Hepatocyte (in vitro differentiated cells): ENCODE results near the gene SULT1E1. TPM values are rescaled to one million over a fixed set of nuclear protein-coding genes. Genes with fewer than 3 reads are reported as not detected.

ENCODE experiments used
- DNase-seq: peaks from one replicate; pipeline ENCODE4 v3.0.0-alpha.2; 2016; ENCODE audit warnings: low spot score
- H2AFZ ChIP-seq: fragments of 200-600 bp; sonication (generic); 2 replicates; pipeline ENCODE4 v1.6.0; 2016; ENCODE audit warnings: antibody characterized with exemption, mild to moderate bottlenecking
- H3K27ac ChIP-seq: fragments of 200-600 bp; sonication (generic); 2 replicates; pipeline ENCODE4 v1.5.1; 2016; ENCODE audit warnings: mild to moderate bottlenecking
- H3K27me3 ChIP-seq: fragments of 200-600 bp; sonication (generic); 2 replicates; pipeline ENCODE4 v1.6.1; 2016
- H3K36me3 ChIP-seq: fragments of 200-600 bp; sonication (generic); replicated peaks from 2 replicates; pipeline ENCODE4 v1.5.1; 2016; ENCODE audit warnings: low read depth; ENCODE audit not compliant: insufficient read depth
- H3K4me1 ChIP-seq: fragments of 200-600 bp; sonication (generic); 2 replicates; pipeline ENCODE4 v1.5.1; 2016; ENCODE audit warnings: mild to moderate bottlenecking, moderate library complexity; ENCODE audit not compliant: insufficient read depth
- H3K4me2 ChIP-seq: fragments of 200-600 bp; sonication (generic); 2 replicates; pipeline ENCODE4 v1.6.0; 2016
- H3K4me3 ChIP-seq: fragments of 200-600 bp; sonication (generic); 2 replicates; pipeline ENCODE4 v1.5.1; 2016; ENCODE audit warnings: mild to moderate bottlenecking
- H3K79me2 ChIP-seq: fragments of 200-600 bp; sonication (generic); 2 replicates; pipeline ENCODE4 v1.6.0; 2017; ENCODE audit warnings: mild to moderate bottlenecking
- H3K9me2 ChIP-seq: fragments of 200-600 bp; sonication (generic); replicated peaks from 2 replicates; pipeline ENCODE4 v1.6.0; 2017; ENCODE audit warnings: mild to moderate bottlenecking; ENCODE audit not compliant: insufficient read depth
- H3K9me3 ChIP-seq: fragments of 200-600 bp; sonication (generic); 2 replicates; pipeline ENCODE4 v1.5.1; 2016; ENCODE audit warnings: low read depth, mild to moderate bottlenecking
- H4K20me1 ChIP-seq: fragments of 200-600 bp; sonication (generic); 2 replicates; pipeline ENCODE4 v1.6.0; 2016; ENCODE audit warnings: mild to moderate bottlenecking; ENCODE audit not compliant: insufficient read depth, poor library complexity, severe bottlenecking
- EZH2 ChIP-seq: fragments of 200-600 bp; sonication (generic); IDR thresholded peaks from 2 replicates; pipeline ENCODE4 v1.6.1; 2016; ENCODE audit warnings: antibody characterized with exemption, mild to moderate bottlenecking, borderline replicate concordance
- EZH2phosphoT487 ChIP-seq: fragments of 200-600 bp; sonication (generic); IDR thresholded peaks from one replicate; pipeline ENCODE4 v1.6.1; 2018; ENCODE audit warnings: antibody characterized with exemption, mild to moderate bottlenecking, low read depth, moderate library complexity; ENCODE audit not compliant: unreplicated experiment, severe bottlenecking
- WGBS: methylation state at CpG from one replicate; pipeline ENCODE4 v1.1.6; 2016; ENCODE audit warnings: low lambda C conversion rate; ENCODE audit errors: missing lambda C conversion rate; 5-methylcytosine and 5-hydroxymethylcytosine counted together
- polyA plus RNA-seq: library from polyadenylated mRNA; unstranded; fragments of >200 nt; fragmentation: Nextera tagmentation; extraction: Ambion mirVana; gene quantifications from 2 replicates; pipeline ENCODE4 v1.2.1, GENCODE V29; 2016
- total RNA-seq: library from RNA; depleted of rRNA; stranded (reverse); fragments of >200 nt; gene quantifications from 2 replicates; pipeline ENCODE4 v1.2.3, GENCODE V29; 2014
- TF ChIP-seq, protein P1 (sequence below): fragments of 200-600 bp; sonication (generic); IDR thresholded peaks from 2 replicates; pipeline ENCODE4 v1.5.1; 2016; ENCODE audit warnings: antibody characterized with exemption, mild to moderate bottlenecking; ENCODE audit not compliant: poor library complexity

SULT1E1 gene
- total and polyA plus RNA-seq, 2 experiments from 2014 or later, result 42.1 to 72.5 TPM

- no peak overlapping the region for H3K4me3 ChIP-seq
- H3K9me2 ChIP-seq, result no peaks in the 10 kb centered on the region
- peaks cover 35% of the 10 kb centered on the region for H3K4me1 ChIP-seq
- H3K27me3 ChIP-seq, result no peaks in the 10 kb centered on the region
- H4K20me1 ChIP-seq, result no peaks in the 10 kb centered on the region
- TF ChIP-seq EZH2 (no peak), EZH2phosphoT487 (no peak)
- TF ChIP-seq, protein P1, sequence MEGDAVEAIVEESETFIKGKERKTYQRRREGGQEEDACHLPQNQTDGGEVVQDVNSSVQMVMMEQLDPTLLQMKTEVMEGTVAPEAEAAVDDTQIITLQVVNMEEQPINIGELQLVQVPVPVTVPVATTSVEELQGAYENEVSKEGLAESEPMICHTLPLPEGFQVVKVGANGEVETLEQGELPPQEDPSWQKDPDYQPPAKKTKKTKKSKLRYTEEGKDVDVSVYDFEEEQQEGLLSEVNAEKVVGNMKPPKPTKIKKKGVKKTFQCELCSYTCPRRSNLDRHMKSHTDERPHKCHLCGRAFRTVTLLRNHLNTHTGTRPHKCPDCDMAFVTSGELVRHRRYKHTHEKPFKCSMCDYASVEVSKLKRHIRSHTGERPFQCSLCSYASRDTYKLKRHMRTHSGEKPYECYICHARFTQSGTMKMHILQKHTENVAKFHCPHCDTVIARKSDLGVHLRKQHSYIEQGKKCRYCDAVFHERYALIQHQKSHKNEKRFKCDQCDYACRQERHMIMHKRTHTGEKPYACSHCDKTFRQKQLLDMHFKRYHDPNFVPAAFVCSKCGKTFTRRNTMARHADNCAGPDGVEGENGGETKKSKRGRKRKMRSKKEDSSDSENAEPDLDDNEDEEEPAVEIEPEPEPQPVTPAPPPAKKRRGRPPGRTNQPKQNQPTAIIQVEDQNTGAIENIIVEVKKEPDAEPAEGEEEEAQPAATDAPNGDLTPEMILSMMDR, result no peak
- no peaks in the 10 kb centered on the region for H3K9me3 ChIP-seq
- H3K4me2 ChIP-seq, result no peak overlapping the region
- H3K79me2 ChIP-seq, result no peaks in the 10 kb centered on the region
- no peaks in the 10 kb centered on the region for H3K36me3 ChIP-seq
- WGBS, result 92% methylated on average over 1 of the region's 1 CpG
- DNase-seq, result no peak
- no peak overlapping the region for H2AFZ ChIP-seq
- H3K27ac ChIP-seq, result no peak overlapping the region
Observed at GRCh38 chr4:69835766-69836165, 24.2 kb downstream of the SULT1E1 start.

DNA sequence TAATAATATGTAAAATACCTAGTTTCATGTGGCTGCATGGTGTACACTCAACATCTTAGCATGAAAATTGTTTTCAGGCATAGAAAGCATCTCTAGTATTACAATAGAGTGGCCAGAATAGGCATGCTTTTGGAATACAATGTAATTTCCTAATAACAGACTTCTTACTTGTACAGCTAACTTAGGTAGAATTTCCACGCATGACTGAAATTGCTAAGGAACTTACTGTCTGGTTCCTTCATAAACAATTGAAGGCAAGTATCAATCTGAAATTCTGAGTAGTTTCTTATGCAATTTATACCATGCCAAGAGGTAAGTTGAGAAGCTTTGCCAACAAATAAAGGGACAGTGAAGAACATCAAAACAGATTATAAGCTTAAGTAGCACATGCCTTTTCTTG lies 26.7 kb downstream of the SULT1E1 start:
- TF ChIP-seq EZH2phosphoT487, result no peak
- TF ChIP-seq EZH2, result no peak
- TF ChIP-seq, protein P1, result no peak
- H2AFZ ChIP-seq, result no peak overlapping the region
- no peaks in the 10 kb centered on the region for H3K9me2 ChIP-seq
- H3K27me3 ChIP-seq, result no peaks in the 10 kb centered on the region
- H3K9me3 ChIP-seq, result no peaks in the 10 kb centered on the region
- H3K4me1 ChIP-seq, result peaks cover 51% of the 10 kb centered on the region
- H3K36me3 ChIP-seq, result no peaks in the 10 kb centered on the region
- 76% methylated on average over 1 of the region's 1 CpG for WGBS
- no peaks in the 10 kb centered on the region for H4K20me1 ChIP-seq
- peaks cover 18% of the 10 kb centered on the region for H3K79me2 ChIP-seq
- no peak overlapping the region for H3K4me3 ChIP-seq
- peak overlapping the region; percentile 15 for H3K4me2 ChIP-seq
- H3K27ac ChIP-seq, result peak overlapping the region; percentile 28
- no peak for DNase-seq

GRCh38 chr4:69832326-69833030 lies 27.5 kb downstream of the SULT1E1 start:
- 31% methylated on average over 10 of the region's 10 CpGs for WGBS
- H3K4me2 ChIP-seq, result peak overlapping the region; percentile 66
- DNase-seq, result peak; percentile 81

More at GRCh38 chr4:69832326-69833030, 27.5 kb downstream of the SULT1E1 start:
- H2AFZ ChIP-seq, result no peak overlapping the region
- H4K20me1 ChIP-seq, result no peaks in the 10 kb centered on the region
- H3K9me2 ChIP-seq, result no peaks in the 10 kb centered on the region
- H3K27me3 ChIP-seq, result no peaks in the 10 kb centered on the region
- H3K36me3 ChIP-seq, result no peaks in the 10 kb centered on the region
- peaks cover 51% of the 10 kb centered on the region for H3K4me1 ChIP-seq
- no peak overlapping the region for H3K4me3 ChIP-seq
- no peaks in the 10 kb centered on the region for H3K9me3 ChIP-seq
- no peak for TF ChIP-seq EZH2
- no peak for TF ChIP-seq EZH2phosphoT487
- TF ChIP-seq, protein P1, result no peak
- peak overlapping the region; percentile 97 for H3K27ac ChIP-seq
- peaks cover 25% of the 10 kb centered on the region for H3K79me2 ChIP-seq
